ENCODE data around the gene C2CD2L.

DNA sequence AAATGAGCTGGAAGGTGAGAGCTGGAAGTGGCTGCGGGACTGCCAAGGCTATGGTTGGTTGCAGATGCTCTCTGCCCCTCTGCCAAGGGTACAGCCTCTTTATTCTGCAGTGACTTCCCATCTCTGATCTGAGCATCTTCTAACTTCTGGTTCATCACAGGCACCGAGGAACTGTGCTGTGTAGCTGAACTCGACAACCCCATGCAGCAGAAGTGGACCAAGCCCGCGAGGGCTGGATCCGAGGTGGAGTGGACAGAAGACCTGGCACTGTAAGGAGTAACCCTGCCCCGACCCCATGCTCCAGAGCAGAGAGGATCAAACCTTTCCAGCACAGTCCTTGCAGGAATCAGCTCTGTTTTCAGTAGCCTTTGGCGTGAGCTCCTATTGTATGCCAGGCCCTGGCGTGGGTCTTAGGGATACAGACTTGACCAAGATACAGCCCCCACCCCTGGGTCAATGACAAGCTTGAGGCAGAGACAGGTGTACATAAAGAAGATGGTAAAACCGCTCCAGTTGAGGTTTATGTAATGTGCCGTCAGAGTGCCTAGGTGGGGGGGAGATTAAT lies 4.3 kb downstream of the C2CD2L start:
- TF ChIP-seq HDAC6 (IDR thresholded peaks at IDR 0.05; ENCODE audit: low read depth, low read length), result no peak
- no peak for TF ChIP-seq ZNF569 (CRISPR knock-in tag; IDR thresholded peaks at IDR 0.05; ENCODE audit: borderline replicate concordance)
- no peak for TF ChIP-seq RAD21 (CRISPR knock-in tag; IDR thresholded peaks at IDR 0.05)
- TF ChIP-seq, protein P1, sequence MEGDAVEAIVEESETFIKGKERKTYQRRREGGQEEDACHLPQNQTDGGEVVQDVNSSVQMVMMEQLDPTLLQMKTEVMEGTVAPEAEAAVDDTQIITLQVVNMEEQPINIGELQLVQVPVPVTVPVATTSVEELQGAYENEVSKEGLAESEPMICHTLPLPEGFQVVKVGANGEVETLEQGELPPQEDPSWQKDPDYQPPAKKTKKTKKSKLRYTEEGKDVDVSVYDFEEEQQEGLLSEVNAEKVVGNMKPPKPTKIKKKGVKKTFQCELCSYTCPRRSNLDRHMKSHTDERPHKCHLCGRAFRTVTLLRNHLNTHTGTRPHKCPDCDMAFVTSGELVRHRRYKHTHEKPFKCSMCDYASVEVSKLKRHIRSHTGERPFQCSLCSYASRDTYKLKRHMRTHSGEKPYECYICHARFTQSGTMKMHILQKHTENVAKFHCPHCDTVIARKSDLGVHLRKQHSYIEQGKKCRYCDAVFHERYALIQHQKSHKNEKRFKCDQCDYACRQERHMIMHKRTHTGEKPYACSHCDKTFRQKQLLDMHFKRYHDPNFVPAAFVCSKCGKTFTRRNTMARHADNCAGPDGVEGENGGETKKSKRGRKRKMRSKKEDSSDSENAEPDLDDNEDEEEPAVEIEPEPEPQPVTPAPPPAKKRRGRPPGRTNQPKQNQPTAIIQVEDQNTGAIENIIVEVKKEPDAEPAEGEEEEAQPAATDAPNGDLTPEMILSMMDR (CRISPR knock-in tag; IDR thresholded peaks at IDR 0.05), result no peak

Measured in HepG2 (cell line).